HepG2 (cell line): ENCODE data around the gene TPO. TPM values are rescaled to one million over a fixed set of nuclear protein-coding genes. Genes with fewer than 3 reads are reported as not detected.

Experiments used
- ATAC-seq: fragments of 200-7000 bp; cut with Tn5 transposase; 3 replicates; pipeline ENCODE4 v1.9.1; 2020; ENCODE audit warnings: mild to moderate bottlenecking, moderate library complexity
- BruUV-seq: library from RNA; stranded (reverse); fragments of 400-500 nt; replicated peaks from 2 replicates; lab custom pipeline; 2021; lab: Mats Ljungman, UMichigan
- CTCF ChIA-PET: fragments of 300-600 bp; formaldehyde crosslinking; extraction: SDS; loops from one replicate; lab custom pipeline; 2021; ENCODE audit warnings: low total read pairs, inconsistent platforms, low intra/inter-chr PET ratio; lab: Yijun Ruan, JAX
- POLR2A ChIA-PET: fragments of 350-600 bp; sonication (Branson Sonifier 250); formaldehyde crosslinking; loops from one replicate; lab custom pipeline; 2020; ENCODE audit warnings: antibody characterized with exemption, inconsistent platforms; lab: Yijun Ruan, JAX
- DNase-seq: peaks from one replicate; pipeline ENCODE4 v3.0.0-alpha.2; 2015; ENCODE audit warnings: low spot score
- FAIRE-seq: peaks from 3 replicates; lab custom pipeline; 2011; peaks lifted over from hg19 to GRCh38; lab: Jason Lieb, UNC
- H2AFZ ChIP-seq: one replicate; pipeline ENCODE4 v1.6.1; 2011; ENCODE audit warnings: low read length, inconsistent platforms
- H3K27ac ChIP-seq: fragments of 300-600 bp; 3 replicates; pipeline ENCODE4 v1.8.0; 2011; ENCODE audit warnings: mixed run types, mild to moderate bottlenecking, mixed read lengths, low read length, inconsistent platforms; ENCODE audit not compliant: insufficient read depth; ENCODE audit errors: extremely low read length
- H3K27me3 ChIP-seq, 2 experiments: fragments of 200-600 bp in 1 of 2; 2 replicates in 1 of 2; 3 replicates in 1 of 2; pipeline versions ENCODE4 v1.6.0 to v1.8.0; 2011; ENCODE audit warnings: low read length in 2 of 2, mild to moderate bottlenecking in 2 of 2, moderate library complexity in 2 of 2, inconsistent platforms in 1 of 2; ENCODE audit not compliant: insufficient read depth in 2 of 2, control insufficient read depth in 1 of 2
- H3K36me3 ChIP-seq, 2 experiments: fragments of 200-600 bp in 1 of 2; replicated peaks in 1 of 2; 2 replicates in 1 of 2; 3 replicates in 1 of 2; pipeline versions ENCODE4 v1.5.1 to v1.8.0; 2011; ENCODE audit warnings: low read length in 2 of 2, inconsistent platforms in 1 of 2; ENCODE audit not compliant: insufficient read depth in 2 of 2, control insufficient read depth in 1 of 2
- H3K4me1 ChIP-seq: 2 replicates; pipeline ENCODE4 v1.5.1; 2012; ENCODE audit warnings: low read length, inconsistent platforms; ENCODE audit not compliant: insufficient read depth
- H3K4me2 ChIP-seq: 2 replicates; pipeline ENCODE4 v1.6.0; 2011; ENCODE audit warnings: low read depth, low read length, inconsistent platforms
- H3K4me3 ChIP-seq, 3 experiments: fragments of 200-600 bp in 1 of 3; sonication (generic), shearing (Covaris generic) in 1 of 3; replicated peaks in 1 of 3; 2 replicates each; pipeline ENCODE4 v1.5.1; 2011 to 2016; ENCODE audit warnings: low read length in 3 of 3, inconsistent platforms in 2 of 3, low read depth in 2 of 3, mild to moderate bottlenecking in 2 of 3, control low read depth in 1 of 3, mixed read lengths in 1 of 3; ENCODE audit not compliant: insufficient read depth in 1 of 3
- H3K79me2 ChIP-seq: one replicate; pipeline ENCODE4 v1.6.1; 2011; ENCODE audit warnings: low read length, inconsistent platforms; ENCODE audit not compliant: insufficient read depth
- H3K9ac ChIP-seq: 2 replicates; pipeline ENCODE4 v1.6.0; 2011; ENCODE audit warnings: mild to moderate bottlenecking, low read depth, low read length, inconsistent platforms; ENCODE audit not compliant: insufficient read depth
- H3K9me3 ChIP-seq: 2 replicates; pipeline ENCODE4 v1.5.1; 2012; ENCODE audit warnings: mild to moderate bottlenecking, low read length
- H4K20me1 ChIP-seq: 2 replicates; pipeline ENCODE4 v1.6.0; 2011; ENCODE audit warnings: inconsistent platforms, mild to moderate bottlenecking, low read length, moderate library complexity; ENCODE audit not compliant: insufficient read depth
- ARNT2 ChIP-seq: sonication (generic); formaldehyde crosslinking; IDR thresholded peaks from 2 replicates; pipeline ENCODE4 v1.8.0; 2022; ENCODE audit warnings: mild to moderate bottlenecking, low read depth, missing genetic modification reagents, moderate library complexity
- ATF3 ChIP-seq: sonication (generic); formaldehyde crosslinking; IDR thresholded peaks from 2 replicates; pipeline ENCODE4 v1.4.0; 2020; ENCODE audit warnings: missing genetic modification reagents
- GLI4 ChIP-seq: sonication (generic); formaldehyde crosslinking; IDR thresholded peaks from 2 replicates; pipeline ENCODE4 v1.5.1; 2020; ENCODE audit warnings: missing genetic modification reagents, mild to moderate bottlenecking, moderate library complexity, borderline replicate concordance
- MAX ChIP-seq: IDR thresholded peaks from 2 replicates; pipeline ENCODE4 v1.6.1; 2012; ENCODE audit warnings: inconsistent platforms
- MIXL1 ChIP-seq: IDR thresholded peaks from 2 replicates; pipeline ENCODE4 v1.6.1; 2016
- PRPF4 ChIP-seq: fragments of 200-400 bp; formaldehyde crosslinking; IDR thresholded peaks from 2 replicates; pipeline ENCODE4 v1.6.1; 2016; ENCODE audit warnings: low read length, low read depth; ENCODE audit not compliant: poor library complexity, severe bottlenecking
- RNF2 ChIP-seq: fragments of 450-650 bp; conservative IDR thresholded peaks from 2 replicates; pipeline ENCODE4 v1.6.1; 2016; ENCODE audit warnings: low read depth
- SNAPC2 ChIP-seq: sonication (generic); formaldehyde crosslinking; IDR thresholded peaks from 2 replicates; pipeline ENCODE4 v1.8.1; 2022; ENCODE audit warnings: mild to moderate bottlenecking, missing genetic modification reagents
- ZBTB21 ChIP-seq: sonication (generic); formaldehyde crosslinking; IDR thresholded peaks from 2 replicates; pipeline ENCODE4 v1.4.0; 2020; ENCODE audit warnings: missing genetic modification reagents
- ZNF605 ChIP-seq: sonication (generic); formaldehyde crosslinking; IDR thresholded peaks from 2 replicates; pipeline ENCODE4 v1.8.0; 2022; ENCODE audit warnings: mild to moderate bottlenecking, missing genetic modification reagents
- ZNF639 ChIP-seq: conservative IDR thresholded peaks from 2 replicates; pipeline ENCODE4 v1.6.1; 2018; ENCODE audit warnings: missing genetic modification reagents
- ZNF788 ChIP-seq: sonication (generic); formaldehyde crosslinking; IDR thresholded peaks from 2 replicates; pipeline ENCODE4 v1.5.0; 2020; ENCODE audit warnings: mild to moderate bottlenecking, missing genetic modification reagents, borderline replicate concordance
- ZNF83 ChIP-seq: sonication (generic); formaldehyde crosslinking; IDR thresholded peaks from 2 replicates; pipeline ENCODE4 v1.4.0; 2020; ENCODE audit warnings: missing genetic modification reagents, mild to moderate bottlenecking, borderline replicate concordance
- WGBS: methylation state at CpG from one replicate; pipeline ENCODE4 v1.1.6; 2017; ENCODE audit warnings: low lambda C conversion rate; 5-methylcytosine and 5-hydroxymethylcytosine counted together
- in situ Hi-C: cut with HindIII; loops from 2 replicates; pipeline ENCODE4 v1.10.0; 2017; ENCODE audit warnings: low pct_unique_long_range_greater_than_20kb; ENCODE audit not compliant: extremely low pct_ligation_motif_present
- intact Hi-C: fragments of 100-400 bp; cut with micrococcal nuclease; formaldehyde crosslinking; loops from one replicate; pipeline ENCODE4 v1.10.0; 2022; ENCODE audit not compliant: unreplicated experiment
- polyA plus RNA-seq, 8 experiments: library from polyadenylated mRNA; depleted of rRNA in 3 of 8; stranded (reverse) in 7 of 8; unstranded in 1 of 8; fragments of >200 nt; fragmentation: Illumina TruSeq in 4 of 8; extraction: Trizol in 4 of 8; gene quantifications; 2 replicates each; pipeline versions ENCODE4 v1.2.1 to v1.2.3, GENCODE V29; 2011 to 2016; ENCODE audit warnings: low read depth in 4 of 8, missing spikeins in 1 of 8, mixed read lengths in 1 of 8; ENCODE audit not compliant: insufficient read depth in 1 of 8
- total RNA-seq, 5 experiments: library from RNA; depleted of rRNA; stranded (reverse); fragments of >200 nt; fragmentation: Illumina TruSeq; extraction: Trizol; gene quantifications; 2 replicates each; pipeline ENCODE4 v1.2.3, GENCODE V29; 2016; ENCODE audit warnings: low read depth in 1 of 5
- TF ChIP-seq, protein P1 (sequence below): sonication (generic); formaldehyde crosslinking; IDR thresholded peaks from 2 replicates; pipeline ENCODE4 v1.4.0; 2020; ENCODE audit warnings: mild to moderate bottlenecking, missing genetic modification reagents
- TF ChIP-seq, protein P2 (sequence below): sonication (generic); formaldehyde crosslinking; IDR thresholded peaks from 2 replicates; pipeline ENCODE4 v1.4.0; 2020; ENCODE audit warnings: missing genetic modification reagents

TPO gene
- total and polyA plus RNA-seq, 2 of the 13 experiments (the other 11 are each of a cell fraction or from before 2014, with no cell fraction given), result not detected

DNA sequence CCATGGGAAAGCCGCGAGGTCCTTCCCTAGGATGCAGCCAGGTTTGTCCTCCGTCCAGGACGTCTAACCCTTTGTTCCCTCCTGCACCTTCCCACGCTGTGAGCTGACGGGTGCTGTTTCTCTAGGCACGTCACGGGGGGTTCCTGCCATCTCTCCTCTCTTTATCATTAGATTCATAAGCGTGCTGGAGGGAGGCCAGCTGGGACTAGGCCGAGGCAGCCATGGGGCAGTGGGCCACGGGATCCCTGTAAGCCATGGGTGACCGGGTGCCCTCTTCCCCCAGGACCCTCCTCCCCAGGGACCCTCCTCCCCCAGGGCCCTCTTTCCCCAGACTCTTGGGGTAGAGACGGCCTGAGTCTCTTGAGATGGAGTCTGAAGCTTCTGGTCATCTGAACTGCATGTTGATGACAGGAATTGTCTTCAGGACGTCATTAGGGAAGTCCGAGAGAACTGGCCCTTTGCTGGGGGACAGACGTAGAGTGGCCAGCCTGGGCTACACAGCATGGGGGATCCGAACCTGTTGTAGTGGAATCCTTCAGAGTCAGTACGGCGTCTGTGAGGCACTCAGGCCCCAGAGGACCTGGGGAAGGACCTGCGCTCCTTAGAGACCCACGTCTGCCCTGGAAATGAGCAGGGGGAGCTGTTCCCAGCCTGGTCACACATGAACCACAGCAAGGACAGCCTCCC, 108.1 kb downstream of the TPO start:
- ATAC-seq (peak; percentile 27; the same call in 2 of the 3 replicates), DNase-seq (no peak), FAIRE-seq (no peak)
- ChIA-PET POLR2A (no interaction called here), CTCF (no interaction called here)
- in situ Hi-C loops (no loop called here), intact Hi-C loops (no loop called here)
- no peak overlapping the region for H2AFZ ChIP-seq
- no peak overlapping the region for H3K9ac ChIP-seq
- no peak overlapping the region for H3K27ac ChIP-seq
- H3K27me3 ChIP-seq, result peaks cover 2 to 35% of the 10 kb centered on the region in 2 experiments; a peak in 4 of 5 replicates
- no peak for TF ChIP-seq ATF3
- no peak for TF ChIP-seq GLI4 (CRISPR knock-in tag)
- no peak for TF ChIP-seq ZNF639 (CRISPR knock-in tag)
- no peak for TF ChIP-seq ZBTB21 (CRISPR knock-in tag)
- no peak for TF ChIP-seq ZNF788
- TF ChIP-seq MAX, result no peak
- TF ChIP-seq PRPF4, result no peak
- no peak for TF ChIP-seq ZNF605 (CRISPR knock-in tag)
- TF ChIP-seq SNAPC2 (CRISPR knock-in tag), result no peak
- no peak for TF ChIP-seq RNF2
- TF ChIP-seq ARNT2, result no peak
- TF ChIP-seq, protein P1, sequence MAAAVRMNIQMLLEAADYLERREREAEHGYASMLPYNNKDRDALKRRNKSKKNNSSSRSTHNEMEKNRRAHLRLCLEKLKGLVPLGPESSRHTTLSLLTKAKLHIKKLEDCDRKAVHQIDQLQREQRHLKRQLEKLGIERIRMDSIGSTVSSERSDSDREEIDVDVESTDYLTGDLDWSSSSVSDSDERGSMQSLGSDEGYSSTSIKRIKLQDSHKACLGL (CRISPR knock-in tag), result no peak
- no peak for TF ChIP-seq ZNF83 (CRISPR knock-in tag)
- TF ChIP-seq, protein P2, sequence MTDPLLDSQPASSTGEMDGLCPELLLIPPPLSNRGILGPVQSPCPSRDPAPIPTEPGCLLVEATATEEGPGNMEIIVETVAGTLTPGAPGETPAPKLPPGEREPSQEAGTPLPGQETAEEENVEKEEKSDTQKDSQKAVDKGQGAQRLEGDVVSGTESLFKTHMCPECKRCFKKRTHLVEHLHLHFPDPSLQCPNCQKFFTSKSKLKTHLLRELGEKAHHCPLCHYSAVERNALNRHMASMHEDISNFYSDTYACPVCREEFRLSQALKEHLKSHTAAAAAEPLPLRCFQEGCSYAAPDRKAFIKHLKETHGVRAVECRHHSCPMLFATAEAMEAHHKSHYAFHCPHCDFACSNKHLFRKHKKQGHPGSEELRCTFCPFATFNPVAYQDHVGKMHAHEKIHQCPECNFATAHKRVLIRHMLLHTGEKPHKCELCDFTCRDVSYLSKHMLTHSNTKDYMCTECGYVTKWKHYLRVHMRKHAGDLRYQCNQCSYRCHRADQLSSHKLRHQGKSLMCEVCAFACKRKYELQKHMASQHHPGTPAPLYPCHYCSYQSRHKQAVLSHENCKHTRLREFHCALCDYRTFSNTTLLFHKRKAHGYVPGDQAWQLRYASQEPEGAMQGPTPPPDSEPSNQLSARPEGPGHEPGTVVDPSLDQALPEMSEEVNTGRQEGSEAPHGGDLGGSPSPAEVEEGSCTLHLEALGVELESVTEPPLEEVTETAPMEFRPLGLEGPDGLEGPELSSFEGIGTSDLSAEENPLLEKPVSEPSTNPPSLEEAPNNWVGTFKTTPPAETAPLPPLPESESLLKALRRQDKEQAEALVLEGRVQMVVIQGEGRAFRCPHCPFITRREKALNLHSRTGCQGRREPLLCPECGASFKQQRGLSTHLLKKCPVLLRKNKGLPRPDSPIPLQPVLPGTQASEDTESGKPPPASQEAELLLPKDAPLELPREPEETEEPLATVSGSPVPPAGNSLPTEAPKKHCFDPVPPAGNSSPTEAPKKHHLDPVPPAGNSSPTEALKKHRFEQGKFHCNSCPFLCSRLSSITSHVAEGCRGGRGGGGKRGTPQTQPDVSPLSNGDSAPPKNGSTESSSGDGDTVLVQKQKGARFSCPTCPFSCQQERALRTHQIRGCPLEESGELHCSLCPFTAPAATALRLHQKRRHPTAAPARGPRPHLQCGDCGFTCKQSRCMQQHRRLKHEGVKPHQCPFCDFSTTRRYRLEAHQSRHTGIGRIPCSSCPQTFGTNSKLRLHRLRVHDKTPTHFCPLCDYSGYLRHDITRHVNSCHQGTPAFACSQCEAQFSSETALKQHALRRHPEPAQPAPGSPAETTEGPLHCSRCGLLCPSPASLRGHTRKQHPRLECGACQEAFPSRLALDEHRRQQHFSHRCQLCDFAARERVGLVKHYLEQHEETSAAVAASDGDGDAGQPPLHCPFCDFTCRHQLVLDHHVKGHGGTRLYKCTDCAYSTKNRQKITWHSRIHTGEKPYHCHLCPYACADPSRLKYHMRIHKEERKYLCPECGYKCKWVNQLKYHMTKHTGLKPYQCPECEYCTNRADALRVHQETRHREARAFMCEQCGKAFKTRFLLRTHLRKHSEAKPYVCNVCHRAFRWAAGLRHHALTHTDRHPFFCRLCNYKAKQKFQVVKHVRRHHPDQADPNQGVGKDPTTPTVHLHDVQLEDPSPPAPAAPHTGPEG, result no peak
- TF ChIP-seq MIXL1 (CRISPR knock-in tag), result no peak
- H3K9me3 ChIP-seq, result no peaks in the 10 kb centered on the region
- WGBS, result 12% methylated on average over 21 of the region's 21 CpGs
- H3K36me3 ChIP-seq, result no peaks in the 10 kb centered on the region
- H3K79me2 ChIP-seq, result no peaks in the 10 kb centered on the region
- BruUV-seq, result no TSS peak
- H3K4me2 ChIP-seq, result no peak overlapping the region
- H3K4me1 ChIP-seq, result no peaks in the 10 kb centered on the region
- no peak overlapping the region for H3K4me3 ChIP-seq
- H4K20me1 ChIP-seq, result no peaks in the 10 kb centered on the region
